ENCODE results near the gene CABLES2.

GRCh38 chr20:62363920-62364851 lies 42.9 kb downstream of the CABLES2 start:
- TF ChIP-seq, protein P1, sequence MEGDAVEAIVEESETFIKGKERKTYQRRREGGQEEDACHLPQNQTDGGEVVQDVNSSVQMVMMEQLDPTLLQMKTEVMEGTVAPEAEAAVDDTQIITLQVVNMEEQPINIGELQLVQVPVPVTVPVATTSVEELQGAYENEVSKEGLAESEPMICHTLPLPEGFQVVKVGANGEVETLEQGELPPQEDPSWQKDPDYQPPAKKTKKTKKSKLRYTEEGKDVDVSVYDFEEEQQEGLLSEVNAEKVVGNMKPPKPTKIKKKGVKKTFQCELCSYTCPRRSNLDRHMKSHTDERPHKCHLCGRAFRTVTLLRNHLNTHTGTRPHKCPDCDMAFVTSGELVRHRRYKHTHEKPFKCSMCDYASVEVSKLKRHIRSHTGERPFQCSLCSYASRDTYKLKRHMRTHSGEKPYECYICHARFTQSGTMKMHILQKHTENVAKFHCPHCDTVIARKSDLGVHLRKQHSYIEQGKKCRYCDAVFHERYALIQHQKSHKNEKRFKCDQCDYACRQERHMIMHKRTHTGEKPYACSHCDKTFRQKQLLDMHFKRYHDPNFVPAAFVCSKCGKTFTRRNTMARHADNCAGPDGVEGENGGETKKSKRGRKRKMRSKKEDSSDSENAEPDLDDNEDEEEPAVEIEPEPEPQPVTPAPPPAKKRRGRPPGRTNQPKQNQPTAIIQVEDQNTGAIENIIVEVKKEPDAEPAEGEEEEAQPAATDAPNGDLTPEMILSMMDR (conservative IDR thresholded peaks at IDR 0.05; ENCODE audit: low read length), result no peak
- TF ChIP-seq EZH2phosphoT487 (IDR thresholded peaks at IDR 0.05; ENCODE audit: borderline replicate concordance), result no peak
